ENCODE measurements around the gene ZBTB47.

ZBTB47 gene

GRCh38 chr3:42705962-42706585 lies 52.6 kb downstream of the ZBTB47 start:
- H3K9me3 ChIP-seq (ENCODE audit: insufficient read depth, low read length): no peaks in the 10 kb centered on the region
- H3K4me1 ChIP-seq (ENCODE audit: low read length): no peaks in the 10 kb centered on the region
- no peaks in the 10 kb centered on the region for H3K36me3 ChIP-seq (replicated peaks; ENCODE audit: low read depth, low read length)
- 0 out of 2 replicates have a peak, but pooled peaks cover 9% of the 10 kb centered on the region for H4K20me1 ChIP-seq (ENCODE audit: insufficient read depth, low read length)
- H3K79me2 ChIP-seq (ENCODE audit: low read length): no peaks in the 10 kb centered on the region
- no peak overlapping the region for H3K4me3 ChIP-seq (ENCODE audit: low read length)
- TF ChIP-seq, protein P1, sequence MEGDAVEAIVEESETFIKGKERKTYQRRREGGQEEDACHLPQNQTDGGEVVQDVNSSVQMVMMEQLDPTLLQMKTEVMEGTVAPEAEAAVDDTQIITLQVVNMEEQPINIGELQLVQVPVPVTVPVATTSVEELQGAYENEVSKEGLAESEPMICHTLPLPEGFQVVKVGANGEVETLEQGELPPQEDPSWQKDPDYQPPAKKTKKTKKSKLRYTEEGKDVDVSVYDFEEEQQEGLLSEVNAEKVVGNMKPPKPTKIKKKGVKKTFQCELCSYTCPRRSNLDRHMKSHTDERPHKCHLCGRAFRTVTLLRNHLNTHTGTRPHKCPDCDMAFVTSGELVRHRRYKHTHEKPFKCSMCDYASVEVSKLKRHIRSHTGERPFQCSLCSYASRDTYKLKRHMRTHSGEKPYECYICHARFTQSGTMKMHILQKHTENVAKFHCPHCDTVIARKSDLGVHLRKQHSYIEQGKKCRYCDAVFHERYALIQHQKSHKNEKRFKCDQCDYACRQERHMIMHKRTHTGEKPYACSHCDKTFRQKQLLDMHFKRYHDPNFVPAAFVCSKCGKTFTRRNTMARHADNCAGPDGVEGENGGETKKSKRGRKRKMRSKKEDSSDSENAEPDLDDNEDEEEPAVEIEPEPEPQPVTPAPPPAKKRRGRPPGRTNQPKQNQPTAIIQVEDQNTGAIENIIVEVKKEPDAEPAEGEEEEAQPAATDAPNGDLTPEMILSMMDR (IDR thresholded peaks at IDR 0.05; ENCODE audit: low read depth, low read length): no peak
- no peak overlapping the region for H2AFZ ChIP-seq (ENCODE audit: low read depth, low read length)
- H3K27ac ChIP-seq (ENCODE audit: low read length): no peak overlapping the region
- H3K4me2 ChIP-seq (ENCODE audit: low read length): no peak overlapping the region
- no peak overlapping the region for H3K9ac ChIP-seq (ENCODE audit: low read length)
- peaks cover 28% of the 10 kb centered on the region; the same call in 1 of the 2 replicates for H3K27me3 ChIP-seq (ENCODE audit: low read depth, low read length)

- TF ChIP-seq, protein P1 (IDR thresholded peaks at IDR 0.05; ENCODE audit: low read depth, low read length): no peak
- TF ChIP-seq EZH2phosphoT487 (IDR thresholded peaks at IDR 0.05; ENCODE audit: low read depth): no peak
- Histone ChIP-seq H4K20me1 (ENCODE audit: insufficient read depth, low read length) (0 out of 2 replicates have a peak, but pooled peaks cover 4% of the 10 kb centered on the region), H3K4me1 (ENCODE audit: low read length) (no peaks in the 10 kb centered on the region), H2AFZ (ENCODE audit: low read depth, low read length) (no peak overlapping the region), H3K27ac (ENCODE audit: low read length) (no peak overlapping the region), H3K27me3 (ENCODE audit: low read depth, low read length) (peaks cover 28% of the 10 kb centered on the region; the same call in 1 of the 2 replicates), H3K4me3 (ENCODE audit: low read length) (no peak overlapping the region), H3K36me3 (replicated peaks; ENCODE audit: low read depth, low read length) (no peaks in the 10 kb centered on the region), H3K79me2 (ENCODE audit: low read length) (no peaks in the 10 kb centered on the region), H3K9ac (ENCODE audit: low read length) (no peak overlapping the region), H3K9me3 (ENCODE audit: insufficient read depth, low read length) (no peaks in the 10 kb centered on the region), H3K4me2 (ENCODE audit: low read length) (no peak overlapping the region)
These were observed 53.5 kb downstream of the ZBTB47 start for GRCh38 chr3:42706721-42707619.

DNA sequence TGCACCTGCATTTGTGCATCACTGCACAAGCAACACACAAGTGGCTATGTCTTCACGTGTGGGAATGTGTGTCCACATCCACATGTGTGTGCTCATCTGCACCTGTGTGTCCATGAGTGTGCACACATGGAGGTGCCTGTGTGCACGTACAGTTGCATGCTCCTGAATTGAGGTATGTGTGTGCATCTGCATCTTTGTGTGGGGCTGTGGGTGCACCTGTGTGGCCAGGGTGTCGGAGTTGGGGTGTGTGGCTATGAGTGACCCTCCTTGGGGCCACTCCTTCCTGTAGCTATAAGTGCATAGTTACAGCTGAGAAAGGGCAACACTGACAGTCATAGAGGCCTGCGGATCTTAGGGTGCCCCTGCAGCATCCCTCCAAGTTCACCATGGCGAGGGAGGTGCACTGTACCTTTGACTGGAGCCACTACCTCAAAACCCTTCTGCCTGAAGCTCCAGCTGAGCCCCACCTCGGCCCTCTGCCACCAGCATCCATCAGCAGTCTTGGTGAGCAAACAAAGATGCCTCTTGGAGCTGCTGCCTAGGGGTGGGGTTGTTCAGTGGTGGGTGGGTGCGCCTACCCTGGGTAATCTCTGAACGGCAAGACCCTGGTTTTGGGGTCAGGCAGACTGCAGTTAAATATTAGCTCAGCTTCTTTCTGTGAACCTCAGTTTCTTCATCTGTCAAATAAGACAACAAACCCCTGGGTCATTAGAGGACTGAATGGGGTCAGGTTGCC lies 54.3 kb downstream of the ZBTB47 start:
- no peak overlapping the region for H3K9ac ChIP-seq (ENCODE audit: low read length)
- H3K79me2 ChIP-seq (ENCODE audit: low read length): no peaks in the 10 kb centered on the region
- no peak overlapping the region for H3K27ac ChIP-seq (ENCODE audit: low read length)
- TF ChIP-seq EZH2phosphoT487 (IDR thresholded peaks at IDR 0.05; ENCODE audit: low read depth): no peak
- TF ChIP-seq, protein P1 (IDR thresholded peaks at IDR 0.05; ENCODE audit: low read depth, low read length): no peak
- H3K27me3 ChIP-seq (ENCODE audit: low read depth, low read length): peaks cover 28% of the 10 kb centered on the region; the same call in 1 of the 2 replicates
- H3K9me3 ChIP-seq (ENCODE audit: insufficient read depth, low read length): no peaks in the 10 kb centered on the region
- no peaks in the 10 kb centered on the region for H3K36me3 ChIP-seq (replicated peaks; ENCODE audit: low read depth, low read length)
- H4K20me1 ChIP-seq (ENCODE audit: insufficient read depth, low read length): 0 out of 2 replicates have a peak, but pooled peaks cover 4% of the 10 kb centered on the region
- no peak overlapping the region for H3K4me2 ChIP-seq (ENCODE audit: low read length)
- no peak overlapping the region for H2AFZ ChIP-seq (ENCODE audit: low read depth, low read length)
- no peaks in the 10 kb centered on the region for H3K4me1 ChIP-seq (ENCODE audit: low read length)
- H3K4me3 ChIP-seq (ENCODE audit: low read length): no peak overlapping the region

Measured in OCI-LY3 (cell line).